DMS153 treated with DMSO at 0.1 percent for 48 hours (cell line): ENCODE measurements around the gene POLD3.

Experiments used
- DNase-seq: peaks from one replicate; lab custom pipeline; 2025; ENCODE audit not compliant: unreplicated experiment; lab: John Stamatoyannopoulos, UW

The POLD3 gene

DNA sequence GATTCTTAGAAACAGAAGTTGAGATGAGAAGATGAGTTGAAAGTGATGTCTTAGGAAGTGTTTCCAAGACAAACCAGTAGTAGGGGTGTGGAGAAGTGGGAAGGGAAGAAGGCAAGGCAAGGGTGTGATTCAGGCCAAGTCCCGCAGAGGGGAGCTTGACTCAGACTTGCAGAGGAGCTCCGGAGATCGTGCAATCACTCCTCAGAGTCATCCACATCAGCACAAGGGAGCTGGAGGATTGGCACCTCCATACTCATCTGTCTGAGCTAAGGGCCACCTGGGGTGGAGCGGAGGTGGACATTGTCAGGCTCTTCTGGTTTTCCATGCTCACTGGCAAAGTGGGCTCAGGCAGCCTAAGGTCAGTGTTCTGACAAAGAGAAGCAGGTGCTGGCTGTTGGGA lies 94.4 kb downstream of the POLD3 start:
- no peak for DNase-seq

DNA sequence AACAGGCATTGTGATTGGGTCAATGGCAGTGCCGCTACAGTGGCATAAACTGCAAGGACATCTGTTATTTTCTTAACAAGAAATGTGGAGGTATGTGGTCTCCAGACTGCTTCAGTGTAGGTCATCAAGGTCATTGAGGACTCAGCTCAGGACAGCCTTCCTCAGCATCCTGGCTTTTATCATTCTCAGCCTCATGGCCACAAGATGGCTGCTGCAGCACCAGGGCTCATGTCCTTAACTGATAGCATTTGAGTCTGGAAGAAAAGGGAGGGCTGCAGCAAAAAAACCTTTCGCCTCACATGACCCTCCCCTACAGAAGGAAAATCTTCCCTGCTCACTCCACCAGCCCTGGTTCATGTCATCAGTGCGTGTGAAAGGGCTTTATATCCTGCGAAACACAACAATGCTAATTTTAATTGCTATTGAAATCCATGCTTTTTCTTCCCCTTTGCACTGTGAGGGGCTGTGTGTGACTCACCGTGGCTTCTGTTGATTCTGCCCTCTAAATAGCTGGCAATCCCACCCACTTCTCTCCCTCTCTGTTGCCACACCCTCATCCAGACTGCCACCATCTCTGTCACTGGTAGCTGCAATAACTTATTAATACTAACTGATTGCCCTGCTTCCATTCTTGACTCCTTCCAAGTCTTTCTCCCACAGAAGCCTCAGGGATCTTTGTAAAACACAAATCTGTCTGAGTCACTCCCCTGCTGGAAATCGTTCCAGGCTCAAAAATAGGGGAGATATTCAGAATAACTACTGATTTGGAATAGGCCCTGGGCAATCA lies 95.0 kb downstream of the POLD3 start:
- DNase-seq, result no peak

DNA sequence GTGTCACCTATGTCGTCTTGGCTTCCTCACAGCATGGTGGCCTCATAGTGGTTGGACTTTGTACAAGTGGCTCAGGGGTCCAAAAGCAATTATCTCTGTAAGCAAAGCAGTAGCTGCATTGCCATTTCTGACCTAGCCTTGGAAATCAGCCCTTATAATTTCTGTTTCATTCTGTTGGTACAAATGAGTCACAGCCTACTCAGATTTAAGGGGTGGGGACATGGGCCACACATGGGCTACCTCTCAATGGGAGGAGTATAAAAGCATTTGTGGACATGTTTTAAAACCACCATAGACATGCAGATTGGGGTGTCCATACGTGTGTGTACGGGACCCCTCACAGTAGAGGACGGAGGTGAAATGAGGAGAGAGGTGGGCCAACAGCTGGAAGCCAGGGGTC lies 97.3 kb downstream of the POLD3 start:
- no peak for DNase-seq

DNA sequence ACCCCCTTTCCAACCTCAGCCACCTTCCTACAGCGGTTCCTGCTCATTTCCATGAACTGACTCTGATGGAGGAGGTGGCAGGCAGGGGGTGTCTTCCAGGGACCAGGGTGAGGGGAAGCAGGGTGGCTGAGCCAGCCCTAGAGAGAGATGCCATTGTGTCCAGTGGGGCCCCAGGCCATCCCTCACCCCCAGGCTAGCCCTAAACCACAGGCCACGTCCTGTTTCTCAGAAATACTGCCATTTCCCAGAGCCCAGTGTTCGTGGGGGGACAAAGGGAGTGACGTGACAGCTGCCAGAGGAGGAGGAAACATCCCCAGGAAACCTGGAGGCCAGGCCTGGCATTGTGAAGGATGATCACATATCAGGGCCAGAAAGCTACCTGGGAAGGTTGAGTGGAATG lies 99.4 kb downstream of the POLD3 start:
- DNase-seq, result no peak
